Body of pancreas (tissue), 4 donors: ENCODE measurements around the gene FRMPD4. TPM values are rescaled to one million over a fixed set of nuclear protein-coding genes. Genes with fewer than 3 reads are reported as not detected.
A peak's percentile ranks its signal among the peaks of the same experiment; 100 is the strongest.

Experiments used
- ATAC-seq: fragments of 150-250 bp; one replicate; pipeline ENCODE4 v1.9.1; 2016
- DNase-seq, 4 donors: peaks; one replicate each; pipeline ENCODE4 v3.0.0-alpha.2; 2019
- H3K27ac ChIP-seq, 4 donors: fragments of 200-600 bp; sonication (generic); 1 replicate in 3 of 4; 2 replicates in 1 of 4; pipeline versions ENCODE4 v1.5.1 to v1.6.1; 2016 to 2019; ENCODE audit warnings: mild to moderate bottlenecking in 1 of 4, mixed read lengths in 1 of 4, moderate library complexity in 1 of 4
- H3K27me3 ChIP-seq, 2 donors: fragments of 200-600 bp; sonication (generic); one replicate each; pipeline ENCODE4 v1.6.0; 2016; ENCODE audit warnings: mild to moderate bottlenecking in 1 of 2
- H3K36me3 ChIP-seq, 2 donors: fragments of 200-600 bp; sonication (generic); replicated peaks in 1 of 2; 2 replicates each; pipeline ENCODE4 v1.5.1; 2016; ENCODE audit warnings: low read depth in 2 of 2; ENCODE audit not compliant: insufficient read depth in 1 of 2
- H3K4me1 ChIP-seq: fragments of 200-600 bp; sonication (generic); one replicate; pipeline ENCODE4 v1.6.0; 2016
- H3K4me3 ChIP-seq, 2 donors: fragments of 200-600 bp; sonication (generic); 1 replicate in 1 of 2; 2 replicates in 1 of 2; pipeline ENCODE4 v1.5.1; 2016 to 2019
- H3K9me3 ChIP-seq, 3 donors: fragments of 200-600 bp; sonication (generic); 1 replicate in 2 of 3; 2 replicates in 1 of 3; pipeline ENCODE4 v1.5.1; 2016
- CTCF ChIP-seq, 7 experiments: fragments of 450-650 bp in 4 of 7; fragments of 200-600 bp in 3 of 7; sonication (generic) in 3 of 7; IDR thresholded peaks; one replicate each; pipeline ENCODE4 v1.5.1; 2016 to 2019; ENCODE audit warnings: antibody characterized with exemption in 7 of 7
- POLR2A ChIP-seq, 3 donors: fragments of 450-650 bp; IDR thresholded peaks; one replicate each; pipeline ENCODE4 v1.6.1; 2016; ENCODE audit warnings: antibody characterized with exemption in 3 of 3, mild to moderate bottlenecking in 2 of 3
- WGBS, 2 donors: methylation state at CpG; one replicate each; pipeline ENCODE4 v1.1.5; 2017; 5-methylcytosine and 5-hydroxymethylcytosine counted together
- intact Hi-C: fragments of 100-400 bp; cut with DNase I; formaldehyde crosslinking; loops from one replicate; pipeline ENCODE4 v1.15.1; 2023
- total RNA-seq, 2 donors: library from RNA; depleted of rRNA; stranded (reverse); fragments of >200 nt; gene quantifications; one replicate each; pipeline ENCODE4 v1.1.0, GENCODE V29; 2016

FRMPD4 gene
- total RNA-seq, 2 donors from 2014 or later, result 0.26 TPM; not detected in 1

- Histone ChIP-seq H3K27ac (no peak overlapping the region), H3K27me3 (no peaks in the 10 kb centered on the region), H3K36me3 (no peaks in the 10 kb centered on the region), H3K4me3 (no peak overlapping the region), H3K9me3 (no peaks in the 10 kb centered on the region), H3K4me1 (no peaks in the 10 kb centered on the region)
- TF ChIP-seq POLR2A (IDR thresholded peaks at IDR 0.05), result no peak
- TF ChIP-seq CTCF (IDR thresholded peaks at IDR 0.05), result no peak
- ATAC-seq, result no peak
- no peak for DNase-seq
- intact Hi-C loops, result no loop called here
- WGBS, 2 donors, result 50 to 100% methylated on average over 2 of the region's 2 CpGs
Observed at GRCh38 chrX:12693754-12694153, 555.5 kb downstream of the FRMPD4 start.

DNA sequence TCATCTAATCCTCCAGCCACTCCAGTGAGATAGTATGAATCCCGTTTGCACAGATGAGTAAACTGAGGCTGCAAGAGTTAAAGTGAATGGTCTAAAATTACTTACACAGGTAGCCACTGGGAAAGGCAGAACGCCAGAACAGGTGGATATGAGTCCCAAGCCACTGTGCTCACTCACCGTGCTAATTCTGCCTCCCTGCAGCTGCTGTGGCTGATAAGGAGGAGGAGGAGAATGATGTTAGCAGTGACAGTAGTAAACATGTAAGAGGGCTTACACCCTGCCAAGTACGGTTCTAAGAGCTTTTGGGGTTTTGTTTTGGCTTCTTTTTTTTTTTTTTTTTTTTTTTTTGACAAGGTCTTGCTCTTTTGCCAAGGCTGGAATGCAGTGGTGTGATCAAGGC lies 562.5 kb downstream of the FRMPD4 start:
- no peaks in the 10 kb centered on the region for H3K4me1 ChIP-seq
- peak; percentile 31 to 80 (median 52) for DNase-seq
- no peaks in the 10 kb centered on the region for H3K9me3 ChIP-seq
- no peak overlapping the region for H3K27ac ChIP-seq
- no peak overlapping the region for H3K4me3 ChIP-seq
- peak; percentile 73 for ATAC-seq
- WGBS, 2 donors, result 12 to 23% methylated on average over 4 of the region's 4 CpGs
- no peak for TF ChIP-seq CTCF (IDR thresholded peaks at IDR 0.05)
- TF ChIP-seq POLR2A (IDR thresholded peaks at IDR 0.05), result no peak
- no peaks in the 10 kb centered on the region for H3K36me3 ChIP-seq
- intact Hi-C loops, result no loop called here
- no peaks in the 10 kb centered on the region for H3K27me3 ChIP-seq

DNA sequence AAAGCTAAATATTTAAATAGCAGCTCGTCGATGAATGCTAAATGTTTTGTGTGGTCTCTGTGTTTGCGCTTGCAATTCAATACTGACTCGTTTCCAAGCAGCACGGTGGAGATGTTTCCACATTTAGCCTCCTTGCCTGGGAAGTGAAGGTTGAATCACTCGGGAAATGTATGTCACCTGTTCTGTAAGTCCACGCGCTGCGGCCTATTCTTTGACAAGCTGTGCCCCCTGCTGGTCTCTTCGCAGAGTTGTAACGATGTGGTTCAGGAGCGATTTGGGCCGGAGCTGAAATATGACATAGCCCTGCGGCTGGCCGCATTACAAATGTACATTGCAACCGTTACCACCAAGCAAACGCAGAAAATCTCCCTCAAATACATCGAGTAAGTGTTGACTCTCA lies 563.4 kb downstream of the FRMPD4 start:
- TF ChIP-seq CTCF (IDR thresholded peaks at IDR 0.05), result peak in 6 of 7 experiments; percentile 35 to 76 (median 66)
- TF ChIP-seq POLR2A (IDR thresholded peaks at IDR 0.05), result no peak
- intact Hi-C loops, result no loop called here
- no peak overlapping the region for H3K27ac ChIP-seq
- WGBS, 2 donors, result 2 to 7% methylated on average over 9 to 18 of the region's 18 CpGs
- no peaks in the 10 kb centered on the region for H3K9me3 ChIP-seq
- H3K4me1 ChIP-seq, result no peaks in the 10 kb centered on the region
- ATAC-seq (peak; percentile 97), DNase-seq (peak; percentile 70 to 83 (median 78))
- no peaks in the 10 kb centered on the region for H3K27me3 ChIP-seq
- no peaks in the 10 kb centered on the region for H3K36me3 ChIP-seq
- no peak overlapping the region for H3K4me3 ChIP-seq

- intact Hi-C loops, result no loop called here
- Histone ChIP-seq H3K27me3 (no peaks in the 10 kb centered on the region), H3K36me3 (no peaks in the 10 kb centered on the region), H3K9me3 (no peaks in the 10 kb centered on the region), H3K27ac (no peak overlapping the region), H3K4me1 (no peaks in the 10 kb centered on the region), H3K4me3 (no peak overlapping the region)
- no peak for TF ChIP-seq POLR2A (IDR thresholded peaks at IDR 0.05)
- TF ChIP-seq CTCF (IDR thresholded peaks at IDR 0.05), result peak in 6 of 7 experiments; percentile 7 to 50 (median 34)
- DNase-seq (peak in 3 of 4 donors; percentile 29 to 54 (median 37)), ATAC-seq (peak; percentile 48)
- 40% methylated on average over 1 to 3 of the region's 3 CpGs for WGBS, 2 donors
Observed at GRCh38 chrX:12702509-12703091, 564.3 kb downstream of the FRMPD4 start.

DNA sequence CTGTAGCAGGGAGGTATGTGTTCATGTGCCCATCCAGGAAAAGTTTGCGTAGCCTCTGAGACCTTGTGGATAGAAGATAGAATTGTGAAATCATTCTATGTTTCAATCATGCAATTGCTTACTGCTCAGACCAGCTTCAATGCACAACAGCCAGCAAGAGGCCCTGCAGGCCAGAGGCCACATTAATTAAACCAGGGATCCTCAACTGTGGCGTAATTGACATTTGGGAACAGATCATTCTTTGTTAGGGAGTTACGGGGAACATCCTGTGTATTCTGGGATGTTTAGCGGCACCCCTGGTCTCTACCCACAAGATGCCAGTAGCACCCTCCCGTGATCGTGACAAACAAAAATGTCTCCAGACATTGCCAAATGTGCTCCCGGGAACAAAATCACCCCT lies 566.4 kb downstream of the FRMPD4 start:
- TF ChIP-seq CTCF (IDR thresholded peaks at IDR 0.05) (no peak), POLR2A (IDR thresholded peaks at IDR 0.05) (no peak)
- intact Hi-C loops, result no loop called here
- Histone ChIP-seq H3K36me3 (no peaks in the 10 kb centered on the region), H3K27me3 (no peaks in the 10 kb centered on the region), H3K4me3 (no peak overlapping the region), H3K4me1 (no peaks in the 10 kb centered on the region), H3K27ac (no peak overlapping the region), H3K9me3 (no peaks in the 10 kb centered on the region)
- DNase-seq (no peak), ATAC-seq (no peak)
- WGBS, 2 donors, result 89 to 90% methylated on average over 3 to 7 of the region's 7 CpGs
